NB4 (cell line): Measurements from ENCODE around the gene ATXN7.

Experiments
- DNase-seq: peaks from one replicate; pipeline ENCODE4 v3.0.0; 2010; ENCODE audit warnings: low read depth
- H3K4me3 ChIP-seq: one replicate; pipeline ENCODE4 v1.5.1; 2011; ENCODE audit warnings: mild to moderate bottlenecking, low read depth, low read length, moderate library complexity
- MAX ChIP-seq: IDR thresholded peaks from 2 replicates; pipeline ENCODE4 v1.6.1; 2011; ENCODE audit warnings: low read depth, low read length
- MYC ChIP-seq: IDR thresholded peaks from 2 replicates; pipeline ENCODE4 v1.6.1; 2011; ENCODE audit warnings: low read depth, low read length
- POLR2A ChIP-seq: IDR thresholded peaks from 2 replicates; pipeline ENCODE4 v1.6.1; 2011; ENCODE audit warnings: mild to moderate bottlenecking; ENCODE audit not compliant: insufficient read length; ENCODE audit errors: extremely low read depth
- TF ChIP-seq, protein P1 (sequence below): IDR thresholded peaks from one replicate; pipeline ENCODE4 v1.5.1; 2012; ENCODE audit warnings: low read depth, low read length

The ATXN7 gene

DNA sequence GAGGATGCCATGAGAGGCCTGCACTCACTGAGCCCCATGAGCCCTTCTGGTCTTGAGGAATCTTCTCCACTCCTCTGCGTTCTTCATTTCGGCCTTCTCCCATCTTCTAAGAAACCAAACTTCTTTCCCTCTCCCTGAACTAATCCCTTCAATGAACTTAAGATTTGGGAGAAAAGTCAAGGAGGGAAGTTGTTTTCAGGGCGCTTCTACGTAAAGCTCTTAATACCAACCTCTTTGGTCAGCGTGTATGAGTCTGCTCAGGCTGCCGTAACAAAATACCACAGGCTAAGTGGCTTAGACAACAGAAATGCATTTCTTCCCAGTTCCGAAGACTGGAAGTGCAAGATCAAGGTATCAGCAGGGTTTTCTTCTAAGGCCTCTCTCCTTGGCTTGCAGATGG lies 173.4 kb downstream of the ATXN7 start:
- TF ChIP-seq POLR2A (no peak), MYC (no peak), MAX (no peak)
- TF ChIP-seq, protein P1, sequence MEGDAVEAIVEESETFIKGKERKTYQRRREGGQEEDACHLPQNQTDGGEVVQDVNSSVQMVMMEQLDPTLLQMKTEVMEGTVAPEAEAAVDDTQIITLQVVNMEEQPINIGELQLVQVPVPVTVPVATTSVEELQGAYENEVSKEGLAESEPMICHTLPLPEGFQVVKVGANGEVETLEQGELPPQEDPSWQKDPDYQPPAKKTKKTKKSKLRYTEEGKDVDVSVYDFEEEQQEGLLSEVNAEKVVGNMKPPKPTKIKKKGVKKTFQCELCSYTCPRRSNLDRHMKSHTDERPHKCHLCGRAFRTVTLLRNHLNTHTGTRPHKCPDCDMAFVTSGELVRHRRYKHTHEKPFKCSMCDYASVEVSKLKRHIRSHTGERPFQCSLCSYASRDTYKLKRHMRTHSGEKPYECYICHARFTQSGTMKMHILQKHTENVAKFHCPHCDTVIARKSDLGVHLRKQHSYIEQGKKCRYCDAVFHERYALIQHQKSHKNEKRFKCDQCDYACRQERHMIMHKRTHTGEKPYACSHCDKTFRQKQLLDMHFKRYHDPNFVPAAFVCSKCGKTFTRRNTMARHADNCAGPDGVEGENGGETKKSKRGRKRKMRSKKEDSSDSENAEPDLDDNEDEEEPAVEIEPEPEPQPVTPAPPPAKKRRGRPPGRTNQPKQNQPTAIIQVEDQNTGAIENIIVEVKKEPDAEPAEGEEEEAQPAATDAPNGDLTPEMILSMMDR: no peak
- DNase-seq: no peak

DNA sequence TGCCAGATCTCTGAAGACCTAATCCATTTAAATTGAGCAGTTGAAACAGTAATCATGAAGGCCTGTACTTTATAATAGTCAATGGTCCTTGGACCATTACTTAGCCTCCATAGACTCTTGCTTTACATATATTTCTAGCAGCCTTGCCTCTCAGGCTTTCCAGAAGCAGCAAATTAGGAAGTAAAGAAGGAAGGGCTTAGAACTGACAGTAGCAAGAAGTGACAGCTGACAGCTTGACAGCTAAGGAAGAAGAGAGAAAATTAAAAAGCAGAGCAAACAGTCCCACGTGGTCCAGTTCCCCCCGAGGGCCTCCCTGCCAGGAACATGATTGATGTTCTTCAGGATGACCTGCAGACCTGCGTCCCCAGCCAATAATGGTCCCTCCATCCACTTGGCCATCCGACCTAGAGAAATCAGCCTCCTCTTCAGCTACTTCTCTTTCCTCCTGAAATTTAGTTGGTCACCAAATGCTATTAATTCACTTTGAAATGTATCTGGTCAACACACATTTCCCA lies 174.6 kb downstream of the ATXN7 start:
- DNase-seq: no peak
- no peak overlapping the region for H3K4me3 ChIP-seq
- no peak for TF ChIP-seq POLR2A
- TF ChIP-seq, protein P1: no peak
- TF ChIP-seq MAX: no peak
- no peak for TF ChIP-seq MYC

More for the DNA sequence above, 173.4 kb downstream of the ATXN7 start:
- H3K4me3 ChIP-seq: no peak overlapping the region

DNA sequence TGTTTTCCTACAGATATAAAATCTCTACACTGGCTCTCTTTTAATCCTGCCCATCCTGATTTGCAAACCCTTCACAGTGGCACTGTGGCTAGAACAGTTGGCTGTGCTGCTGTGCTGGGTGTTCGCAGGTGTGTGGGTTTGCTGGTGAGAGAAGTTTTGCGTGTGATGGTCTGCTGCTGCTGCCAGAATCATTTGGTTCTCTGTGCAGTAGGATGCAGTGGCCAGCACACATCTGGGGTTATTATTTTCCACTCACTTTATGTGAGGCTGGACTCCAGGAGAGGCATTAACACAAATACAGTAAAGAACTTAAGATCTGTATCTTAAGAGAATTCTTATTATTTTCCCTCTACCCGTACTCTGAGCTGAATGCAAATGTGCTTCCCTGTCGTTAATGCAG lies 175.7 kb downstream of the ATXN7 start:
- TF ChIP-seq, protein P1: no peak
- TF ChIP-seq MYC (no peak), POLR2A (no peak), MAX (no peak)
- no peak for DNase-seq
- H3K4me3 ChIP-seq: no peak overlapping the region

DNA sequence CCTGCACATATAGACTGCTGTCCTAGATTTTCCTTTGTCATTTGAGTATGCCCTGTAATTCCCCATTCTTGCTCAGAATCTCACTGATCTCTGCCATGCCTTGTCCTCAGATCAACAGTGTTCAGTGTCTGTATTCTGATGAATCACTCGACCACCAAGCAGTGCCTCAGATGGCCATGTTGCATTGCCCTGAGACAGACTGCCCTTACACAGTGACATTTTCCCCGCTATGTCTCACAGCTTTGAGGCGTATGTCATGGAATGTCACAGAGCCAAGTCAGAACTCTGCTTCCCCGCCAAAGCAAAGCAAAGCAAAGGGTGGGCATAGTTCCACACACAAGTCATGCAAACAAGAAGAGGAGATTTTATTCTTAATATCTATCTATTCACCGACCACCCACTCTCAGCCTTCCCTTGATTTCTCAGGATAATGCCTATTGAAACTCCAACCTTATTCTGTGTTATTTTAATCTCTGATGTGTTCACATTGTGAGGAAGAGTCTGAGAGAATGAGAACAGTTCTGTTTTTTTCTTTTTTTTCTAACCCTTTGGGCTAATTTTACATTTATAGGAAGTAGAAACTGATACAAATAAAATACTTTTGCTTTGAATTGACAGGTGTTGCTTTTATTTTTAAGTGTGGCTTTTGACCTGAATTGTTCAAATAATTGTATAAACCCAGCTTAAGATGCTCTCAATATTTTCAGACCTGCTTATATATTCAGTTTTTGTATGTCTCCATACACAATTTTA lies 176.5 kb downstream of the ATXN7 start:
- no peak overlapping the region for H3K4me3 ChIP-seq
- TF ChIP-seq MYC: no peak
- TF ChIP-seq, protein P1: no peak
- TF ChIP-seq POLR2A: no peak
- no peak for TF ChIP-seq MAX
- no peak for DNase-seq

GRCh38 chr3:64042952-64043351 lies 179.3 kb downstream of the ATXN7 start:
- DNase-seq: no peak
- TF ChIP-seq MAX (no peak), POLR2A (no peak), MYC (no peak)
- TF ChIP-seq, protein P1: no peak
- H3K4me3 ChIP-seq: no peak overlapping the region
